ENCODE results near the gene ZMIZ1. TPM values are rescaled to one million over a fixed set of nuclear protein-coding genes. Genes with fewer than 3 reads are reported as not detected.
A peak's percentile ranks its signal among the peaks of the same experiment; 100 is the strongest.

ZMIZ1 gene
- polyA plus RNA-seq, 2 of the 4 experiments (the other 2 are of a cell fraction) = 8.1 to 30.3 TPM

DNA sequence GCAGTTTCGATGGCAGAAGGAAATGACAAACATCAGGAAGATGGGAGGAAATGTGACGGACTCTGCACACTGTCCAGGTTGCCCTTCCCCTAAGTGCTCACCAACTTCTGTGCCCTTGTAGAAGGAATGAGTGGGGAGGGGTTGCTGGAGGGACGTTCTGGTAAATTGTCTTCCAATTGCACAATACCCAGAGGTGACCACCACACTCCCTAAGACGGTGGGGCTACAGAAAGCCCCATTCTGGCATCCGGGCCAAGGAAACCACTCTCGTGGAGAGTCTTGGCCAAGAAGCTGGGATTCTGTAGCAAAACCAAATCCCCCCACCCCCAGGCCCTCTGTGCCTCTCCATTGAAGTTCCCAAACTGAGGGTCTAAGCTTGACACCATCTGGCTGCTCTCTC lies 37.1 kb downstream of the ZMIZ1 start:
- 80% methylated on average over 6 of the region's 6 CpGs for WGBS (ENCODE audit: missing lambda C conversion rate)
- DNase-seq (ENCODE audit: low read depth in 1 of 2, low spot score in 1 of 2) (no peak), FAIRE-seq (no peak), ATAC-seq (no peak)
- ChIA-PET POLR2A (interaction anchor here (1.6 kb wide), 1 partner anchor 38 kb away, joined by 3 read pairs; no protein-coding TSS in a partner anchor), CTCF (interaction anchor here (1.1 to 8.7 kb wide), 6 partner anchors 9 to 1059 kb away, joined by 3 to 65 read pairs (median 8); no protein-coding TSS in a partner anchor)
- peak overlapping the region in 1 of 2 experiments; percentile 92; a peak in 2 of 6 replicates for H3K27ac ChIP-seq
- peaks cover 100% of the 10 kb centered on the region for H3K4me1 ChIP-seq
- H3K9me3 ChIP-seq = no peaks in the 10 kb centered on the region
- peak overlapping the region; percentile 29; the same call in 2 of the 3 replicates for H3K4me2 ChIP-seq
- H3K4me3 ChIP-seq = no peak overlapping the region
- TF ChIP-seq, protein P1, sequence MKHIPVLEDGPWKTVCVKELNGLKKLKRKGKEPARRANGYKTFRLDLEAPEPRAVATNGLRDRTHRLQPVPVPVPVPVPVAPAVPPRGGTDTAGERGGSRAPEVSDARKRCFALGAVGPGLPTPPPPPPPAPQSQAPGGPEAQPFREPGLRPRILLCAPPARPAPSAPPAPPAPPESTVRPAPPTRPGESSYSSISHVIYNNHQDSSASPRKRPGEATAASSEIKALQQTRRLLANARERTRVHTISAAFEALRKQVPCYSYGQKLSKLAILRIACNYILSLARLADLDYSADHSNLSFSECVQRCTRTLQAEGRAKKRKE (CRISPR knock-in tag; IDR thresholded peaks at IDR 0.05; ENCODE audit: low read depth) = no peak
- TF ChIP-seq CEBPB (IDR thresholded peaks at IDR 0.05) = 0 out of 4 replicates have a peak, but pooled peaks of 1 of the 2 experiments have one; percentile 19

DNA sequence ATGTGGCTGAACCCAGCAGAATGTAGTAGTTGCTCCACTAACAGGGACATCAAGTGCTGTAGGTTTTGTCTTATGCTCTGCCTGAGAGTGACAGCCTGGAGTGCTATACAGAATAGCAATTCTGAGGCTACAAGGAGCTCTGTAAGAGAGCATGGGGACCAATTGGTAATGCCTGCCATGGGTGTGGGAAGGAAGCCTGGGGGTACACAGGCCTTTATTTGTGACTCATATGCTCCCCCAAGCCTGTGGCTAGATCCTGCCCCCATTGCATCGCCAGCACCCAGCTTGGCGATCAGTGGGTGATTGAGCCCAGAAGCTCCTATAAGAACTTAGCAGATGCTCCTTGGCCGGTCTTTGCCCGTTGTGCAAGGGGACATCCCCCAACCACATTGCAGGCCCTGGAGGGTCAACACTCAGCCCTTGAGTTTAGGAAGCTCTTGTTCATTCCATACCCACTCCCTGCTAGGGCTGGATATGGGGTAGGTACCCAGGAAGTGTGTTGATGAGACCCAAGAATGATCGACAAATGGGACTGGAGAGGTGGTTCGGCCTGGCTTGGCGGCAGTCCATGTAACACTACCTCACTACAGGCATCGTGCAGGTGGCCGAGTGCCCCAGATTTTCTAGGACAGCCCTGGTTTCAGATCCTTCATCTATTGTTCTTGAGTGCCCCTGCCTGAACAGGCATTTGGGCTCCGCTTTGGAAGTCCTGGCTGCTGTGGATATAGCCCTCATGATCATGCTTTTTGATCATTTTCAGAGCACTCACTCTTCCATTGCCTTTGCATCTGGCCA lies 37.7 kb downstream of the ZMIZ1 start:
- DNase-seq (ENCODE audit: low read depth in 1 of 2, low spot score in 1 of 2) = no peak
- Histone ChIP-seq H3K4me3 (no peak overlapping the region), H3K4me1 (peaks cover 100% of the 10 kb centered on the region), H3K27ac (peak overlapping the region in 1 of 2 experiments; percentile 92; a peak in 3 of 6 replicates), H3K9me3 (no peaks in the 10 kb centered on the region), H3K4me2 (0 out of 3 replicates have a peak overlapping the region, but pooled peaks have one; percentile 1)
- ChIA-PET POLR2A (no interaction called here), CTCF (interaction anchor here (1.1 to 8.7 kb wide), 6 partner anchors 8 to 1059 kb away, joined by 3 to 65 read pairs (median 8); no protein-coding TSS in a partner anchor)
- WGBS (ENCODE audit: missing lambda C conversion rate) = 84% methylated on average over 10 of the region's 10 CpGs
- no peak for ATAC-seq
- TF ChIP-seq HOXB13 (CRISPR knock-in tag; IDR thresholded peaks at IDR 0.05; ENCODE audit: low read depth) = no peak
- TF ChIP-seq POLR2A (IDR thresholded peaks at IDR 0.05; ENCODE audit: low read length) = no peak
- no peak for TF ChIP-seq EP300 (IDR thresholded peaks at IDR 0.05)
- TF ChIP-seq, protein P2, sequence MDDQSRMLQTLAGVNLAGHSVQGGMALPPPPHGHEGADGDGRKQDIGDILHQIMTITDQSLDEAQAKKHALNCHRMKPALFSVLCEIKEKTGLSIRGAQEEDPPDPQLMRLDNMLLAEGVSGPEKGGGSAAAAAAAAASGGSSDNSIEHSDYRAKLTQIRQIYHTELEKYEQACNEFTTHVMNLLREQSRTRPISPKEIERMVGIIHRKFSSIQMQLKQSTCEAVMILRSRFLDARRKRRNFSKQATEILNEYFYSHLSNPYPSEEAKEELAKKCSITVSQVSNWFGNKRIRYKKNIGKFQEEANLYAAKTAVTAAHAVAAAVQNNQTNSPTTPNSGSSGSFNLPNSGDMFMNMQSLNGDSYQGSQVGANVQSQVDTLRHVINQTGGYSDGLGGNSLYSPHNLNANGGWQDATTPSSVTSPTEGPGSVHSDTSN (IDR thresholded peaks at IDR 0.05) = no peak
- TF ChIP-seq FOSB (CRISPR knock-in tag; IDR thresholded peaks at IDR 0.05) = no peak
- no peak for TF ChIP-seq KDM5A (IDR thresholded peaks at IDR 0.05)
- no peak for TF ChIP-seq NR3C1 (IDR thresholded peaks at IDR 0.05)
- TF ChIP-seq MAZ (IDR thresholded peaks at IDR 0.05; ENCODE audit: borderline replicate concordance, low read depth, low read length) = no peak
- no peak for TF ChIP-seq CHD2 (IDR thresholded peaks at IDR 0.05; ENCODE audit: low read length, partially characterized antibody)
- no peak for TF ChIP-seq RAD21 (conservative IDR thresholded peaks at IDR 0.05 in 1 of 2, IDR thresholded peaks at IDR 0.05 in 1 of 2)
- no peak for TF ChIP-seq ESRRA (IDR thresholded peaks at IDR 0.05; ENCODE audit: borderline replicate concordance, low read length)
- no peak for TF ChIP-seq CHD4 (IDR thresholded peaks at IDR 0.05; ENCODE audit: borderline replicate concordance)
- no peak for TF ChIP-seq TFCP2L1 (CRISPR knock-in tag; IDR thresholded peaks at IDR 0.05)
- TF ChIP-seq HOXB5 (CRISPR knock-in tag; IDR thresholded peaks at IDR 0.05) = no peak
- no peak for TF ChIP-seq KDM1A (IDR thresholded peaks at IDR 0.05; ENCODE audit: low read depth)
- no peak for TF ChIP-seq NFE2L2 (conservative IDR thresholded peaks at IDR 0.05; ENCODE audit: low read length)
- no peak for FAIRE-seq

DNA sequence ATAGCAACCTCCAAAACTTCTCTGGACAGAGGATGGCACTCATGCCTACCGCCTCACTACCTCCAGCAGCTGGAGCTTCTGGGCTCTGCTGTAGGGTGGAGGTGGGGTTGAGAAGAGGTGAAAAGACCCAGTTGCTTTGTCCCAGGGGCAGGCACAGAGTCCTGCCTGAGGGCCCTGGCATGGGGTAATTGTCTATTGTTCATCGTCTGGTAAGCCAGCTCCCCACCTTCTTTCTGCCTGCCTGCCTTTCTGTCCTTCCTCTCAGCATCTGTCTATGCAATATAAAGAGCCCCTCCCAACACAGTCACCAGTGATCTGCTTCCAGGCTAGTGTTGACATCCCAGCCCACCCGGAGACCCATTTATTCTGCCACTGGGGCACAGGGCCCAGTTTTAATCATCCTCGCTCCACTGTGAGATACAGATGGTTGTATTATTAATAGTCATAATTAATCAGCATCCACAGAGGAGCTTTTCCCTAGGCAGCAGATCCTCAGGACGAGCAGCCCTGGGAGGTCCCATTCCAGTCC lies 39.0 kb downstream of the ZMIZ1 start:
- ChIA-PET POLR2A (interaction anchor here (1.0 kb wide), 1 partner anchor 19 kb away, joined by 3 read pairs; no protein-coding TSS in a partner anchor), CTCF (interaction anchor here (0.6 to 8.7 kb wide), 3 partner anchors 9 to 88 kb away, joined by 3 to 65 read pairs (median 3); no protein-coding TSS in a partner anchor)
- Histone ChIP-seq H3K9me3 (no peaks in the 10 kb centered on the region), H3K4me1 (peaks cover 100% of the 10 kb centered on the region), H3K4me2 (peak overlapping the region; percentile 39), H3K27ac (peak overlapping the region; percentile 38 to 92; a peak in 5 of 6 replicates), H3K4me3 (no peak overlapping the region)
- DNase-seq (ENCODE audit: low read depth in 1 of 2, low spot score in 1 of 2) = no peak
- WGBS (ENCODE audit: missing lambda C conversion rate) = 53% methylated on average over 5 of the region's 5 CpGs
- TF ChIP-seq USF2 (IDR thresholded peaks at IDR 0.05) (no peak), POLR2AphosphoS2 (conservative IDR thresholded peaks at IDR 0.05; ENCODE audit: low read length) (peak; percentile 34; the same call in 1 of the 2 replicates)
- no peak for FAIRE-seq
- ATAC-seq = no peak
